ENCODE results near the gene CALCOCO1. TPM values are rescaled to one million over a fixed set of nuclear protein-coding genes. Genes with fewer than 3 reads are reported as not detected.

Gene CALCOCO1
- total and polyA plus RNA-seq, 9 of the 15 experiments (the other 6 are each of a cell fraction or from before 2014, with no cell fraction given) = 1.9 to 31.8 (median 11.0) TPM

GRCh38 chr12:53727310-53728041 is at the start of gene CALCOCO1 (continued):
- TF ChIP-seq SRSF3 (IDR thresholded peaks at IDR 0.05; ENCODE audit: insufficient read depth, low read length) (no peak), MXI1 (IDR thresholded peaks at IDR 0.05; ENCODE audit: low read depth, low read length) (peak; percentile 27; the same call in 1 of the 2 replicates), TAF1 (IDR thresholded peaks at IDR 0.05; ENCODE audit: control insufficient read depth, extremely low read depth, insufficient read depth, low read length, severe bottlenecking) (peak; percentile 48), ZNF785 (CRISPR knock-in tag; IDR thresholded peaks at IDR 0.05) (no peak), ATF7 (IDR thresholded peaks at IDR 0.05) (peak; percentile 94), CBFB (CRISPR knock-in tag; IDR thresholded peaks at IDR 0.05) (no peak), BDP1 (IDR thresholded peaks at IDR 0.05; ENCODE audit: insufficient read depth, insufficient read length) (no peak), BACH1 (tag; IDR thresholded peaks at IDR 0.05) (peak; percentile 92), HCFC1 (IDR thresholded peaks at IDR 0.05; ENCODE audit: low read depth, low read length) (peak; percentile 99), ZNF384 (IDR thresholded peaks at IDR 0.05; ENCODE audit: low read depth, low read length) (no peak), U2AF2 (optimal IDR thresholded peaks at IDR 0.05; ENCODE audit: low read depth, low read length) (no peak), SMC3 (conservative IDR thresholded peaks at IDR 0.05; ENCODE audit: insufficient read depth, low read depth, low read length) (no peak), HEY1 (CRISPR knock-in tag; IDR thresholded peaks at IDR 0.05; ENCODE audit: borderline replicate concordance) (no peak), GTF3C2 (IDR thresholded peaks at IDR 0.05; ENCODE audit: borderline replicate concordance, extremely low read depth, insufficient read length) (no peak), SMAD4 (CRISPR knock-in tag; conservative IDR thresholded peaks at IDR 0.05) (peak; percentile 62; the same call in 1 of the 2 replicates), SIX5 (IDR thresholded peaks at IDR 0.05; ENCODE audit: borderline replicate concordance in 1 of 2, insufficient read depth in 1 of 2, low read depth in 1 of 2, low read length in 2 of 2) (peak; percentile 97 to 99), NFE2 (IDR thresholded peaks at IDR 0.05; ENCODE audit: low read depth) (no peak), PYGO2 (tag; IDR thresholded peaks at IDR 0.05) (no peak), SMARCE1 (IDR thresholded peaks at IDR 0.05) (no peak), VEZF1 (CRISPR knock-in tag; IDR thresholded peaks at IDR 0.05) (peak; percentile 96)
- TF ChIP-seq, protein P1, sequence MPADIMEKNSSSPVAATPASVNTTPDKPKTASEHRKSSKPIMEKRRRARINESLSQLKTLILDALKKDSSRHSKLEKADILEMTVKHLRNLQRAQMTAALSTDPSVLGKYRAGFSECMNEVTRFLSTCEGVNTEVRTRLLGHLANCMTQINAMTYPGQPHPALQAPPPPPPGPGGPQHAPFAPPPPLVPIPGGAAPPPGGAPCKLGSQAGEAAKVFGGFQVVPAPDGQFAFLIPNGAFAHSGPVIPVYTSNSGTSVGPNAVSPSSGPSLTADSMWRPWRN (IDR thresholded peaks at IDR 0.05; ENCODE audit: low read depth) = no peak
- TF ChIP-seq, protein P2, sequence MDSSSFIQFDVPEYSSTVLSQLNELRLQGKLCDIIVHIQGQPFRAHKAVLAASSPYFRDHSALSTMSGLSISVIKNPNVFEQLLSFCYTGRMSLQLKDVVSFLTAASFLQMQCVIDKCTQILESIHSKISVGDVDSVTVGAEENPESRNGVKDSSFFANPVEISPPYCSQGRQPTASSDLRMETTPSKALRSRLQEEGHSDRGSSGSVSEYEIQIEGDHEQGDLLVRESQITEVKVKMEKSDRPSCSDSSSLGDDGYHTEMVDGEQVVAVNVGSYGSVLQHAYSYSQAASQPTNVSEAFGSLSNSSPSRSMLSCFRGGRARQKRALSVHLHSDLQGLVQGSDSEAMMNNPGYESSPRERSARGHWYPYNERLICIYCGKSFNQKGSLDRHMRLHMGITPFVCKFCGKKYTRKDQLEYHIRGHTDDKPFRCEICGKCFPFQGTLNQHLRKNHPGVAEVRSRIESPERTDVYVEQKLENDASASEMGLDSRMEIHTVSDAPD (CRISPR knock-in tag; IDR thresholded peaks at IDR 0.05) = no peak
